ENCODE data around the gene ZBTB20. TPM values are rescaled to one million over a fixed set of nuclear protein-coding genes. Genes with fewer than 3 reads are reported as not detected.
A peak's percentile ranks its signal among the peaks of the same experiment; 100 is the strongest.

ZBTB20 gene
- total and polyA plus RNA-seq, 4 donors, result 3.1 to 57.4 (median 29.3) TPM

DNA sequence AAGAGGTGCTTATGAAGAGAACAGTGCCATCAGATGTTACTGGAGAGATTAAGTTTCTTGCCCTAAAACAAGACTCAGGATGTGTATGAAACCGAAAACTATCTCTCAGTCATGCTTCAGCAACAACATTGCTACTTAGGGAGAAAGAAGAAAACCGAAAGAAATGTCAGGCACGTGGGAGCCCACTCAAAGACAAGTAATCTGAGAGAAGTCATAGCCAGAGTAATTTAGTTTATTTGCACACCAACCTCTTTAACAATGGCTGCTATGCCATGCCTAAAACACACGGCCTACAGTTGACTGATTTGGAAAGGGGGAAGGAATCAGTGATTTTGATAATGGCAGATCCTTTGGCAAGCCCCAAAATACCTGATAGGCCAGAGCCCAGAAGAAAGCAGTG is 690.3 kb downstream of the ZBTB20 start:
- no peaks in the 10 kb centered on the region for H3K36me3 ChIP-seq (ENCODE audit: control insufficient read depth, insufficient read depth, low read length)
- WGBS (ENCODE audit: insufficient coverage), result no CpG with 5 or more reads among the region's 4 CpGs
- peak in 1 of 6 donors; percentile 9 for DNase-seq (ENCODE audit: low read depth in 4 of 6, low spot score in 6 of 6)
- H3K9me3 ChIP-seq (ENCODE audit: control insufficient read depth, insufficient read depth, low read length), result no peaks in the 10 kb centered on the region
- H3K27ac ChIP-seq (ENCODE audit: low read depth, low read length), result no peak overlapping the region
- peaks cover 4% of the 10 kb centered on the region for H3K4me1 ChIP-seq (ENCODE audit: control insufficient read depth, insufficient read depth, low read length)
- H3K27me3 ChIP-seq (ENCODE audit: control insufficient read depth, insufficient read depth, low read length), result no peaks in the 10 kb centered on the region
- H3K4me3 ChIP-seq (ENCODE audit: low read depth, low read length), result no peak overlapping the region

DNA sequence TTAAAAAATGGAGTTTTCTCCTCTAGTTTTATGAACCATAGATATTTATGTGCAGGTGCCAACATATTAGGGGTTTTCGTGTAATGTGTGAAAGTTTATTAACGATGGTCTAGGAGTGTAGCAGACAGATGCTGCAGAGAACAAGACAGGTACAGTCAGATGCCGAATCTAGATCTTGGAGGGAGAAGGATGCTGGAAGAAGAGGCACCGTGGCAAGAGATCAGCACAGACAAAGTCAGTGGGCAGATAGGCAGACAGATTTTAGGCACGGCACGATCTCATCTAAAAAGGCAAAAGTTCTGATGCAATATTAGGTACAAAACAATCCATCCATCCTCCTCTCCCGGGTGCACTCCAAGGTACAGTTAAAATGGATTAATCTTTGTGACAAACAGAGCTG is 691.7 kb downstream of the ZBTB20 start:
- peak in 1 of 6 donors; percentile 30 for DNase-seq (ENCODE audit: low read depth in 4 of 6, low spot score in 6 of 6)
- peak overlapping the region; percentile 85 for H3K27ac ChIP-seq (ENCODE audit: low read depth, low read length)
- H3K36me3 ChIP-seq (ENCODE audit: control insufficient read depth, insufficient read depth, low read length), result no peaks in the 10 kb centered on the region
- 11% methylated on average over 4 of the region's 7 CpGs for WGBS (ENCODE audit: insufficient coverage)
- H3K4me1 ChIP-seq (ENCODE audit: control insufficient read depth, insufficient read depth, low read length), result peaks cover 4% of the 10 kb centered on the region
- no peaks in the 10 kb centered on the region for H3K27me3 ChIP-seq (ENCODE audit: control insufficient read depth, insufficient read depth, low read length)
- peak overlapping the region; percentile 61 for H3K4me3 ChIP-seq (ENCODE audit: low read depth, low read length)
- no peaks in the 10 kb centered on the region for H3K9me3 ChIP-seq (ENCODE audit: control insufficient read depth, insufficient read depth, low read length)

DNA sequence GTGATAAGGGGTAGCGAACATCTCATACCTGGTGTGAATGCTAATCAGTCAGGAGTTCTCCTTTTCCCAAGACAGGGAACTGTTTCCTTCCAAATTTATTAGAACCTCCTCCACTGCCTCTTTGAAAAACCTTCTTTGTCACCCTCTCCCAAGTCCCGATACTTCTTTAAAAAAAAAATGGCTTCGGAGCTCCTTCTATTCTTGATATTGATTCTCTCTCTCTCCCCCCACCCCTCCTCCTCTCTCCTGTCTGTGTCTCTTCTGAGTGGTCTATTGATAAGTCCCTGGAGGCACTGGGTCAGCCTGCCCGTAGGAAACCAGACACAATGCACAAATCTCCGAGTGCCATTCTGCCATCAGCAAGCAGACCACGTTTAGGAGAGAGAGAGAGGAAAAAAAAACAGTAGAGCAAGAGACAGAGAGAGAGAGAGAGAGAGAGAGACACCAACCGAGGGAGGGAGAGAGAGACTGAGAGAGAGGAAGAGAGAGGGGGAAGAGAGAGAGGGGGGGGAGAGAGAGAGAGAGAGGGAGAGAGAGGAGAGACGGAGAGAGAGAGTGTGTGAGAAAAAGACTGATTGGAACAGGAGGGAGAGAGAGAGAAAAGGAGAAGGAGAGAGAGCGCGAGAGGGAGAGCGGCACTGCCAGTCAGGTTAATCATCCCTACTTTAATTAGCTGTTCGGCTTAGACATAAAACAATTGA is 692.4 kb downstream of the ZBTB20 start:
- Histone ChIP-seq H3K9me3 (ENCODE audit: control insufficient read depth, insufficient read depth, low read length) (no peaks in the 10 kb centered on the region), H3K4me3 (ENCODE audit: low read depth, low read length) (peak overlapping the region; percentile 61), H3K27me3 (ENCODE audit: control insufficient read depth, insufficient read depth, low read length) (no peaks in the 10 kb centered on the region), H3K36me3 (ENCODE audit: control insufficient read depth, insufficient read depth, low read length) (no peaks in the 10 kb centered on the region), H3K4me1 (ENCODE audit: control insufficient read depth, insufficient read depth, low read length) (peaks cover 4% of the 10 kb centered on the region), H3K27ac (ENCODE audit: low read depth, low read length) (peak overlapping the region; percentile 85)
- 10% methylated on average over 8 of the region's 12 CpGs for WGBS (ENCODE audit: insufficient coverage)
- peak in 5 of 6 donors; percentile 69 to 97 (median 88) for DNase-seq (ENCODE audit: low read depth in 4 of 6, low spot score in 6 of 6)

DNA sequence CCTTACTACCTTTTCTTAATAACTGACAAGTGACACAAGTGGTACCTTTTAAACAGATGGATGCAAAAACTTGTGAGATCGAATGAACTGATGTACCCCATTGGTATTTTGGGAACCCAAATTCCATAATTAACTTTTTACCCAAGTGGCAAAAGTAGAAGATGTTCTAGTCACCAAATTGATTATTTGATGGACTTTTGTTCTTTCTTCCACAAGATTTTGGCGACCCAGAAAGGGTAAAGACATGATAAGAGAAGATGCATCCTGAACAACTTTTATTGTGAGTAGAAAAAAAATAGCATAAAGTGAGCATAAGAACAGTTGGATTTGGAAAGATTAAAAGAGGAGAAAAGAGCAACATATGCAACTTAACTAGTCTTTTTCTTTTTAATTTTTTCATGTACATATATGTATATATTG is 693.7 kb downstream of the ZBTB20 start:
- H3K4me3 ChIP-seq (ENCODE audit: low read depth, low read length), result peak overlapping the region; percentile 61
- peak overlapping the region; percentile 85 for H3K27ac ChIP-seq (ENCODE audit: low read depth, low read length)
- DNase-seq (ENCODE audit: low read depth in 4 of 6, low spot score in 6 of 6), result peak in 2 of 6 donors; percentile 28 to 51
- no peaks in the 10 kb centered on the region for H3K36me3 ChIP-seq (ENCODE audit: control insufficient read depth, insufficient read depth, low read length)
- no peaks in the 10 kb centered on the region for H3K9me3 ChIP-seq (ENCODE audit: control insufficient read depth, insufficient read depth, low read length)
- H3K4me1 ChIP-seq (ENCODE audit: control insufficient read depth, insufficient read depth, low read length), result peaks cover 4% of the 10 kb centered on the region
- WGBS (ENCODE audit: insufficient coverage), result no CpG with 5 or more reads among the region's 2 CpGs
- H3K27me3 ChIP-seq (ENCODE audit: control insufficient read depth, insufficient read depth, low read length), result no peaks in the 10 kb centered on the region

DNA sequence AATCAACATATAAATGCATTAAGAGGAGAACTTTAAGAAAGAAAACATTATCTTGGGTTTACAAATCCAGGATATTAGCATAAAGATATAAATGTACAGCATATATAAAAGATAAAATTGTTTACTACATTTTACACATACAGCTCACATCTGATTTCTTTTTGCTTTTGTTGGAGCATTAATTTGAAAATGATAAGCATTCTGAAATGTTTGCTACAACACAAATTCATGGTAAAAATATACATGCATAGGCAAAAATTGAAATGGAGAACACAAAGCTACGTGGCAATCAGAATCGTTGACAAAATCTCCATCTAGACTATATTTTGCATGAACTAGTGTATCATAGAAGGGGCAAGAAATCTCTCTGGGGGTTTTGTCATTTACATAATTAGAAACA is 694.2 kb downstream of the ZBTB20 start:
- Histone ChIP-seq H3K4me3 (ENCODE audit: low read depth, low read length) (peak overlapping the region; percentile 61), H3K36me3 (ENCODE audit: control insufficient read depth, insufficient read depth, low read length) (no peaks in the 10 kb centered on the region), H3K9me3 (ENCODE audit: control insufficient read depth, insufficient read depth, low read length) (no peaks in the 10 kb centered on the region), H3K4me1 (ENCODE audit: control insufficient read depth, insufficient read depth, low read length) (peaks cover 4% of the 10 kb centered on the region), H3K27ac (ENCODE audit: low read depth, low read length) (peak overlapping the region; percentile 85), H3K27me3 (ENCODE audit: control insufficient read depth, insufficient read depth, low read length) (no peaks in the 10 kb centered on the region)
- no CpG with 5 or more reads among the region's 2 CpGs for whole genome bisulfite sequencing (ENCODE audit: insufficient coverage)
- peak in 2 of 6 donors; percentile 35 to 55 for DNase-seq (ENCODE audit: low read depth in 4 of 6, low spot score in 6 of 6)

DNA sequence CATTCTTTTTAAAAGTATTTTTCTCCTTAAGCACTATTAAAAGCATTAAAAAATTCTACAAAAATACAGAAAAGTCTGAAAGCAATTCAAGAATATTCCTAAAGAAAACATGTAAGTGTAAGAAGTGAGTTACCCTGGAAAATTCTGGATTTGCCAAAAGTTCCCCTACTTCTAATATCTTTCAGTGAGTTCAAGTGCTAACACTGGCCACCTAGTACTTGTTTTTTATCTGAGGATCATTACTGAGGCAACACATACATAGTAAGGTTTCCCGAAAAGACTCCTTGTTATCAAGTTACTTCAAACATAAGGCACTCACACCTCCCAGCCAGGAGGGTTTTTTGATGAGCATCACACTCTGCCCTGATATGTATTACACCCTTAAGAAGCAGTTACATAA is 694.8 kb downstream of the ZBTB20 start:
- peak overlapping the region; percentile 61 for H3K4me3 ChIP-seq (ENCODE audit: low read depth, low read length)
- H3K4me1 ChIP-seq (ENCODE audit: control insufficient read depth, insufficient read depth, low read length), result peaks cover 4% of the 10 kb centered on the region
- H3K27ac ChIP-seq (ENCODE audit: low read depth, low read length), result peak overlapping the region; percentile 85
- no peaks in the 10 kb centered on the region for H3K36me3 ChIP-seq (ENCODE audit: control insufficient read depth, insufficient read depth, low read length)
- peak in 4 of 6 donors; percentile 35 to 75 (median 48) for DNase-seq (ENCODE audit: low read depth in 4 of 6, low spot score in 6 of 6)
- no CpG with 5 or more reads among the region's 1 CpG for WGBS (ENCODE audit: insufficient coverage)
- H3K9me3 ChIP-seq (ENCODE audit: control insufficient read depth, insufficient read depth, low read length), result no peaks in the 10 kb centered on the region
- no peaks in the 10 kb centered on the region for H3K27me3 ChIP-seq (ENCODE audit: control insufficient read depth, insufficient read depth, low read length)

DNA sequence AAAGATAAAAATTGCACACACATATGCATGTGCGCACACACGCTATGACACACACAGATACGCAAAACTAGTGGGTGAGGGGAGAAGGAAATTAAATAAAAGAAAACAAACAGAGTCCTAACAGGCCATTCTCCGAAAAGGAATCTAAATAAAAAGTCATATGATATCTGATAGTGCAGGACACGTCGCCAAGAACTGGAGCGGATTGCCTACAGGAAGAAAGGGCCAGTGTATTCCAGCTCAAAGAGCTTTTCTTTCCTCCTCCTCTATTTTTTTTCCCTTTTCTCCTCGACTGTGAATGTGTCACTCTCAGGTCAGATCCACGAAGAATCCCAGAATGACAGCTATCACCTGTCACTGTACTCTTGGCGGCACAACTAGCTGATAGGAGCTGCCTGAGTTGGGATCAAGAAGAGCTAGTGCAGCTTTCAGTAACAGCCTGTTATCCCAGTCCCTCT is 695.5 kb downstream of the ZBTB20 start:
- H3K27me3 ChIP-seq (ENCODE audit: control insufficient read depth, insufficient read depth, low read length), result no peaks in the 10 kb centered on the region
- peak in 3 of 6 donors; percentile 33 to 75 (median 74) for DNase-seq (ENCODE audit: low read depth in 4 of 6, low spot score in 6 of 6)
- no peaks in the 10 kb centered on the region for H3K9me3 ChIP-seq (ENCODE audit: control insufficient read depth, insufficient read depth, low read length)
- no peaks in the 10 kb centered on the region for H3K36me3 ChIP-seq (ENCODE audit: control insufficient read depth, insufficient read depth, low read length)
- peak overlapping the region; percentile 85 for H3K27ac ChIP-seq (ENCODE audit: low read depth, low read length)
- H3K4me1 ChIP-seq (ENCODE audit: control insufficient read depth, insufficient read depth, low read length), result peaks cover 4% of the 10 kb centered on the region
- peak overlapping the region; percentile 42 for H3K4me3 ChIP-seq (ENCODE audit: low read depth, low read length)
- no CpG with 5 or more reads among the region's 10 CpGs for WGBS (ENCODE audit: insufficient coverage)

DNA sequence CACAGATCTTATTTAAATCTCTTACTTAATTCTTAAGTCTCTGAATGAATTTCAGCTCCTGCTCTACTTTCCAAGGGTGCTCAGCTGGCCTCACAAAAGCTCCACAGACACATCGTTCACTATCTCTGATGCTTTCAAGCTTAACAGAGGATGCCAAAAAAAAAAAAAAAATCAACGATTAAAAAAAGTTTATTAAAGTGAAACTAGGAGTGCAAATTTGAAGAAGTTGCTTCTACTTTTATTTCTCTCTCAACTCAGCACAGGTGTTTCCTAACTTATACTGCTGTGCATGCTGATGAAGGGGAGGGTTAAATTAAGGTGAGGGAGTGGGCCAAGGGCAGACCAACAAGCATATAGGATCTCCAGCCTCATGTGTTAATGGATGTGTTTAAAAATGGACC is 696.0 kb downstream of the ZBTB20 start:
- DNase-seq (ENCODE audit: low read depth in 4 of 6, low spot score in 6 of 6), result peak in 2 of 6 donors; percentile 61 to 62
- peak overlapping the region; percentile 42 for H3K4me3 ChIP-seq (ENCODE audit: low read depth, low read length)
- H3K9me3 ChIP-seq (ENCODE audit: control insufficient read depth, insufficient read depth, low read length), result no peaks in the 10 kb centered on the region
- no peaks in the 10 kb centered on the region for H3K36me3 ChIP-seq (ENCODE audit: control insufficient read depth, insufficient read depth, low read length)
- H3K4me1 ChIP-seq (ENCODE audit: control insufficient read depth, insufficient read depth, low read length), result peaks cover 4% of the 10 kb centered on the region
- no CpG with 5 or more reads among the region's 2 CpGs for WGBS (ENCODE audit: insufficient coverage)
- H3K27me3 ChIP-seq (ENCODE audit: control insufficient read depth, insufficient read depth, low read length), result no peaks in the 10 kb centered on the region
- H3K27ac ChIP-seq (ENCODE audit: low read depth, low read length), result peak overlapping the region; percentile 85

DNA sequence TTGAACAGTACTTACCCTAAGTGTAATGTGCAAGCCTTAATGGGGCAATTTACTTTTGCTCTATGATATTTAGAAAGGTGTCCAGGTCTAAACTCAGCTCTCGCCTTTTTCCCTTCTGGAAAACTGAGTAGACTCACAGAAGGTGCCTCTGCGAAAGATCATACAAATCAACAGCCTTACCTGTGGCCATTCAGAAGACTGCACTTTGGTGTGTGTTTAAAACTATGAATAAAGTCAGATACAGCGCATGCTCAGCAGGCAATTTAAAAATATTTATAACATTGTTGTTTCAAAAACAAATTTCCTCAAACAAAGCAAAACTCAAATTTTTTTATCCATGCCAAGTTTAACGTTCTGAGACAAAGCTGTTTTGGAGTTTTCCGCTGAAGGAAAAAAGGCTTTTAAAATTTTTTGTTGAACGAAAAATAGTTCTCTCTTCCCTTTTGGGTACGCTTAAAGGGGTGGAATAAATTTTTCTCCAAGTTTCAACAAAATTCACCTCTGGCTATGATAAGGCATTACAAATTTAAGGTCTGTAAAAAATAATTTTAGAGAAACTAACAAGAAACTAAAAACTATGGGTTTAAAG is 697.0 kb downstream of the ZBTB20 start:
- peak overlapping the region; percentile 17 for H3K4me3 ChIP-seq (ENCODE audit: low read depth, low read length)
- DNase-seq (ENCODE audit: low read depth in 4 of 6, low spot score in 6 of 6), result peak in 1 of 6 donors; percentile 47

More for the DNA sequence above, 697.0 kb downstream of the ZBTB20 start:
- no CpG with 5 or more reads among the region's 7 CpGs for WGBS (ENCODE audit: insufficient coverage)
- H3K36me3 ChIP-seq (ENCODE audit: control insufficient read depth, insufficient read depth, low read length), result no peaks in the 10 kb centered on the region
- H3K4me1 ChIP-seq (ENCODE audit: control insufficient read depth, insufficient read depth, low read length), result peaks cover 4% of the 10 kb centered on the region
- H3K9me3 ChIP-seq (ENCODE audit: control insufficient read depth, insufficient read depth, low read length), result no peaks in the 10 kb centered on the region
- peak overlapping the region; percentile 85 for H3K27ac ChIP-seq (ENCODE audit: low read depth, low read length)
- no peaks in the 10 kb centered on the region for H3K27me3 ChIP-seq (ENCODE audit: control insufficient read depth, insufficient read depth, low read length)

All from spinal cord (tissue), 10 donors.